Naive thymus-derived CD4-positive, alpha-beta T cell (primary cell): Measurements from ENCODE around the gene PDIA2. TPM values are rescaled to one million over a fixed set of nuclear protein-coding genes. Genes with fewer than 3 reads are reported as not detected.

Experiments used
- ATAC-seq: fragments of 150-1000 bp; cut with Tn5 transposase; 2 replicates; pipeline ENCODE4 v1.10.0; 2021; ENCODE audit warnings: mild to moderate bottlenecking, moderate library complexity
- CTCF ChIA-PET: fragments of 350-600 bp; sonication (Branson Sonifier 250); formaldehyde crosslinking; loops from one replicate; lab custom pipeline; 2021; ENCODE audit warnings: antibody characterized with exemption; lab: Charles Lee
- POLR2A ChIA-PET: fragments of 350-600 bp; sonication (Branson Sonifier 250); formaldehyde crosslinking; loops from one replicate; lab custom pipeline; 2021; ENCODE audit warnings: antibody characterized with exemption, inconsistent platforms; lab: Charles Lee
- DNase-seq, 9 donors: peaks; one replicate each; pipeline versions ENCODE4 v3.0.0 to v3.0.0-alpha.2; 2020 to 2022; ENCODE audit warnings: mixed read lengths in 1 of 9
- H3K27ac ChIP-seq: one replicate; pipeline ENCODE4 v1.7.0; 2013; ENCODE audit warnings: mild to moderate bottlenecking, low read depth, low read length, moderate library complexity
- H3K27me3 ChIP-seq, 2 donors: one replicate each; pipeline ENCODE4 v1.7.0; 2013; ENCODE audit warnings: low read length in 2 of 2, mild to moderate bottlenecking in 2 of 2, moderate library complexity in 2 of 2; ENCODE audit not compliant: control insufficient read depth in 2 of 2, insufficient read depth in 2 of 2
- H3K36me3 ChIP-seq, 3 experiments: 1 replicate in 2 of 3; 2 replicates in 1 of 3; pipeline ENCODE4 v1.7.0; 2013; ENCODE audit warnings: low read length in 3 of 3, mild to moderate bottlenecking in 3 of 3, moderate library complexity in 1 of 3; ENCODE audit not compliant: insufficient read depth in 3 of 3, control insufficient read depth in 2 of 3
- H3K4me1 ChIP-seq, 2 donors: one replicate each; pipeline ENCODE4 v1.7.0; 2013; ENCODE audit warnings: low read length in 2 of 2, mild to moderate bottlenecking in 2 of 2, moderate library complexity in 1 of 2; ENCODE audit not compliant: control insufficient read depth in 2 of 2, insufficient read depth in 2 of 2
- H3K4me3 ChIP-seq: 2 replicates; pipeline ENCODE4 v1.7.0; 2013; ENCODE audit warnings: mild to moderate bottlenecking, low read length
- H3K9me3 ChIP-seq, 3 experiments: 1 replicate in 2 of 3; 2 replicates in 1 of 3; pipeline ENCODE4 v1.7.0; 2013; ENCODE audit warnings: low read length in 3 of 3; ENCODE audit not compliant: control insufficient read depth in 2 of 3
- H3K27ac Mint-ChIP-seq, 9 donors: one replicate each; pipeline ENCODE4 v1.8.0; 2020 to 2022; ENCODE audit warnings: mixed read lengths in 9 of 9, mild to moderate bottlenecking in 8 of 9, moderate library complexity in 5 of 9, inconsistent platforms in 2 of 9
- H3K27me3 Mint-ChIP-seq, 5 donors: one replicate each; pipeline ENCODE4 v1.8.0; 2021 to 2022; ENCODE audit warnings: mixed read lengths in 5 of 5, mild to moderate bottlenecking in 1 of 5
- H3K36me3 Mint-ChIP-seq, 5 donors: one replicate each; pipeline ENCODE4 v1.8.0; 2020 to 2022; ENCODE audit warnings: mixed read lengths in 5 of 5, mild to moderate bottlenecking in 3 of 5, inconsistent platforms in 1 of 5
- H3K4me1 Mint-ChIP-seq, 7 donors: one replicate each; pipeline ENCODE4 v1.8.0; 2020 to 2022; ENCODE audit warnings: mixed read lengths in 7 of 7, mild to moderate bottlenecking in 3 of 7, inconsistent platforms in 1 of 7
- H3K4me3 Mint-ChIP-seq, 10 donors: one replicate each; pipeline ENCODE4 v1.8.0; 2020 to 2022; ENCODE audit warnings: mild to moderate bottlenecking in 10 of 10, mixed read lengths in 10 of 10, moderate library complexity in 6 of 10, inconsistent platforms in 2 of 10
- H3K9me3 Mint-ChIP-seq, 11 donors: one replicate each; pipeline ENCODE4 v1.8.0; 2020 to 2022; ENCODE audit warnings: mixed read lengths in 11 of 11, mild to moderate bottlenecking in 4 of 11, inconsistent platforms in 1 of 11, moderate library complexity in 1 of 11
- intact Hi-C, 2 donors: fragments of 100-400 bp; cut with micrococcal nuclease; formaldehyde crosslinking; loops; one replicate each; pipeline ENCODE4 v1.15.1; 2023
- polyA plus RNA-seq, 2 donors: library from polyadenylated mRNA; unstranded; fragments of 300-500 nt; fragmentation: Illumina TruSeq; gene quantifications; one replicate each; pipeline ENCODE4 v1.2.3, GENCODE V29; 2021
- total RNA-seq, 6 experiments: library from RNA in 5 of 6; stranded (reverse) in 5 of 6; gene quantifications; 1 replicate in 5 of 6; 2 replicates in 1 of 6; pipeline ENCODE4 v1.2.3 and lab custom pipeline; 2021 to 2026

PDIA2 gene
- total RNA-seq (under 1 TPM in 1 of 5 experiments, not detected in 4; 0.42 TPM), polyA plus RNA-seq (not detected), total RNA-seq (lab: John Stamatoyannopoulos, UW) (not detected)

- H3K36me3 ChIP-seq, result peaks cover 0 to 20% (median 0%) of the 10 kb centered on the region in 3 experiments
- ATAC-seq (no peak), DNase-seq (no peak)
- Mint-ChIP-seq H3K27ac (no peak within 1 kb of the TSS), H3K4me1 (peaks cover 0 to 8% (median 8%) of the 10 kb centered on the region in 7 donors), H3K36me3 (peaks cover 0 to 10% (median 4%) of the 10 kb centered on the region in 5 donors), H3K4me3 (peak within 1 kb of the TSS in 1 of 10 donors; percentile 38), H3K9me3 (no peaks in the 10 kb centered on the region), H3K27me3 (peaks cover 0 to 18% (median 5%) of the 10 kb centered on the region in 5 donors)
- no peaks in the 10 kb centered on the region for H3K27me3 ChIP-seq
- intact Hi-C loops, result no loop called here
- H3K9me3 ChIP-seq, result peaks cover 0 to 4% (median 0%) of the 10 kb centered on the region in 3 experiments
- H3K4me1 ChIP-seq, result peaks cover 0 to 7% of the 10 kb centered on the region in 2 donors
- no peak within 1 kb of the TSS for H3K4me3 ChIP-seq
- H3K27ac ChIP-seq, result no peak within 1 kb of the TSS
- ChIA-PET CTCF (no interaction called here), POLR2A (no interaction called here)
These were observed at the start of gene PDIA2 for GRCh38 chr16:283033-283805. PDIA2 (plus strand) TSS chr16:283164; CDS start chr16:283170, 6 bp downstream.

GRCh38 chr16:234468-235305, 48.3 kb upstream of the PDIA2 start, which contains the start of gene FAM234A:
FAM234A (plus strand) TSS chr16:234821; CDS start chr16:254414, 19,593 bp downstream.
- POLR2A ChIA-PET, result interaction anchor here (0.8 to 2.5 kb wide), 12 partner anchors 12 to 147 kb away, joined by 3 to 14 read pairs (median 4); partner anchors contain the start of genes AXIN1 and PGAP6

DNA sequence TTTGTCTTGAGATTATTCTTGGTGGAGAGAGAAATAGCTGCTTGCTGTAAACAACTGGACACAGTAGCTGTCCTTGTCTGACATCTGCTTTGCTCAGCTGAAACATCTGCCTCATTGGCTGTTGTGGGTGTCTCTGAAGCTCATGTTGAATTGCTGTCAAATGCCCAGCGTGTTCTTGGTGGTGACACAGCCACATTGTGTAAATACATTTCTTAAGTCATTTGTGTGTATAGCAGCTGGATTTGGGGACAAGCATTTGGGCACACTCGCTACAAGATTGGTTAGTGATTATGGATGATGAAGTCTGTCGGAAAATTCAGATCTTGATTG, 43.1 kb upstream of the PDIA2 start:
- H3K4me1 Mint-ChIP-seq, result peaks cover 7 to 38% (median 24%) of the 10 kb centered on the region in 7 donors
- ATAC-seq (no peak), DNase-seq (no peak)
- ChIA-PET CTCF (no interaction called here), POLR2A (no interaction called here)
- H3K36me3 ChIP-seq, result no peaks in the 10 kb centered on the region
- H3K27me3 Mint-ChIP-seq, result peaks cover 0 to 5% (median 0%) of the 10 kb centered on the region in 5 donors
- H3K4me3 Mint-ChIP-seq, result no peak overlapping the region
- peak overlapping the region in 2 of 9 donors; percentile 22 to 47 for H3K27ac Mint-ChIP-seq
- no peak overlapping the region for H3K4me3 ChIP-seq
- H3K27me3 ChIP-seq, result no peaks in the 10 kb centered on the region
- peaks cover 0 to 2% (median 0%) of the 10 kb centered on the region in 11 donors for H3K9me3 Mint-ChIP-seq
- no peak overlapping the region for H3K27ac ChIP-seq
- H3K36me3 Mint-ChIP-seq, result peaks cover 0 to 5% (median 1%) of the 10 kb centered on the region in 5 donors
- intact Hi-C loops, result loop anchor here in 1 of 2 donors (5.0 kb wide), 1 partner anchor 37 kb away; the partner anchor contains the start of gene RGS11
- H3K4me1 ChIP-seq, result peaks cover 0 to 5% of the 10 kb centered on the region in 2 donors
- H3K9me3 ChIP-seq, result no peaks in the 10 kb centered on the region

More at GRCh38 chr16:234468-235305, 48.3 kb upstream of the PDIA2 start, which contains the start of gene FAM234A:
- H3K27ac Mint-ChIP-seq, result peak within 1 kb of the TSS; percentile 90 to 100 (median 99)
- Histone ChIP-seq H3K4me1 (peaks cover 0 to 5% of the 10 kb centered on the region in 2 donors), H3K27ac (peak within 1 kb of the TSS; percentile 99), H3K4me3 (peak within 1 kb of the TSS; percentile 82), H3K27me3 (no peaks in the 10 kb centered on the region), H3K9me3 (no peaks in the 10 kb centered on the region), H3K36me3 (no peaks in the 10 kb centered on the region)
- peaks cover 0 to 3% (median 0%) of the 10 kb centered on the region in 5 donors for H3K27me3 Mint-ChIP-seq
- ATAC-seq (peak; percentile 90), DNase-seq (peak; percentile 93 to 98 (median 97))
- intact Hi-C loops, result loop anchor here (1.0 to 5.0 kb wide), 12 partner anchors 18 to 448 kb away; partner anchors contain the start of genes AXIN1 (in 2 of the 2), NPRL3 (in 2 of the 2), CAPN15 (in 1 of the 2) and DECR2 (in 1 of the 2)
- peaks cover 7 to 25% (median 16%) of the 10 kb centered on the region in 7 donors for H3K4me1 Mint-ChIP-seq
- peaks cover 0 to 2% (median 0%) of the 10 kb centered on the region in 11 donors for H3K9me3 Mint-ChIP-seq
- H3K4me3 Mint-ChIP-seq, result peak within 1 kb of the TSS; percentile 81 to 99 (median 96)
- CTCF ChIA-PET, result interaction anchor here (0.8 to 1.8 kb wide), 7 partner anchors 84 to 132 kb away, joined by 3 to 7 read pairs (median 4); no protein-coding TSS in a partner anchor
- H3K36me3 Mint-ChIP-seq, result peaks cover 0 to 1% (median 0%) of the 10 kb centered on the region in 5 donors

GRCh38 chr16:240559-240958, 42.4 kb upstream of the PDIA2 start:
- H3K27me3 ChIP-seq, result no peaks in the 10 kb centered on the region
- H3K9me3 Mint-ChIP-seq, result peaks cover 0 to under 1% (median 0%) of the 10 kb centered on the region in 11 donors
- intact Hi-C loops, result loop anchor here in 1 of 2 donors (5.0 kb wide), 1 partner anchor 37 kb away; the partner anchor contains the start of gene RGS11
- H3K9me3 ChIP-seq, result no peaks in the 10 kb centered on the region
- DNase-seq, result no peak
- peaks cover 2 to 35% (median 19%) of the 10 kb centered on the region in 7 donors for H3K4me1 Mint-ChIP-seq
- no peaks in the 10 kb centered on the region for H3K36me3 ChIP-seq
- POLR2A ChIA-PET, result no interaction called here
- H3K27me3 Mint-ChIP-seq, result peaks cover 0 to 5% (median 0%) of the 10 kb centered on the region in 5 donors
- peaks cover 0 to 1% of the 10 kb centered on the region in 2 donors for H3K4me1 ChIP-seq
- peaks cover 0 to 8% (median 1%) of the 10 kb centered on the region in 5 donors for H3K36me3 Mint-ChIP-seq
- H3K27ac Mint-ChIP-seq, result peak overlapping the region in 2 of 9 donors; percentile 19 to 22
- H3K27ac ChIP-seq, result no peak overlapping the region
- no peak overlapping the region for H3K4me3 ChIP-seq
- no peak overlapping the region for H3K4me3 Mint-ChIP-seq
- ATAC-seq, result no peak
- CTCF ChIA-PET, result interaction anchor here (0.5 to 0.6 kb wide), 2 partner anchors 14 to 130 kb away, joined by 3 read pairs; no protein-coding TSS in a partner anchor

GRCh38 chr16:242281-242680, 40.7 kb upstream of the PDIA2 start:
- Mint-ChIP-seq H3K36me3 (peaks cover 0 to 8% (median 0%) of the 10 kb centered on the region in 5 donors), H3K4me1 (peaks cover 0 to 33% (median 16%) of the 10 kb centered on the region in 7 donors)

More at GRCh38 chr16:242281-242680, 40.7 kb upstream of the PDIA2 start:
- H3K27ac Mint-ChIP-seq, result peak overlapping the region in 3 of 9 donors; percentile 22 to 55 (median 25)
- no peaks in the 10 kb centered on the region for H3K9me3 ChIP-seq
- no peaks in the 10 kb centered on the region for H3K4me1 ChIP-seq
- intact Hi-C loops, result loop anchor here in 1 of 2 donors (5.0 kb wide), 1 partner anchor 35 kb away; the partner anchor contains the start of gene RGS11
- H3K27ac ChIP-seq, result no peak overlapping the region
- POLR2A ChIA-PET, result interaction anchor here (0.6 to 1.1 kb wide), 2 partner anchors 9 to 75 kb away, joined by 3 read pairs; no protein-coding TSS in a partner anchor
- ATAC-seq (no peak), DNase-seq (no peak)
- no peak overlapping the region for H3K4me3 Mint-ChIP-seq
- peaks cover 0 to 3% (median 0%) of the 10 kb centered on the region in 5 donors for H3K27me3 Mint-ChIP-seq
- no peaks in the 10 kb centered on the region for H3K36me3 ChIP-seq
- CTCF ChIA-PET, result no interaction called here
- H3K27me3 ChIP-seq, result no peaks in the 10 kb centered on the region
- H3K9me3 Mint-ChIP-seq, result no peaks in the 10 kb centered on the region
- no peak overlapping the region for H3K4me3 ChIP-seq
